ENCODE data around the gene PLK3. TPM values are rescaled to one million over a fixed set of nuclear protein-coding genes. Genes with fewer than 3 reads are reported as not detected.
A peak's percentile ranks its signal among the peaks of the same experiment; 100 is the strongest.

Gene PLK3
- total and polyA plus RNA-seq, 9 of the 15 experiments (the other 6 are each of a cell fraction or from before 2014, with no cell fraction given): 0.52 to 22.7 (median 11.0) TPM

GRCh38 chr1:44775078-44775929, 24.9 kb upstream of the PLK3 start, which contains the start of gene RPS8 (continued):
- peak; percentile 72 for TF ChIP-seq MXD1 (CRISPR knock-in tag; IDR thresholded peaks at IDR 0.05; ENCODE audit: borderline replicate concordance, poor library complexity, severe bottlenecking)
- peak; percentile 44; the same call in 1 of the 2 replicates for TF ChIP-seq EP300 (IDR thresholded peaks at IDR 0.05; ENCODE audit: low read length)
- peak; percentile 83 for TF ChIP-seq RNF2 (IDR thresholded peaks at IDR 0.05)
- TF ChIP-seq NFE2L1 (tag; IDR thresholded peaks at IDR 0.05; ENCODE audit: borderline replicate concordance, low read depth): no peak
- TF ChIP-seq GTF3C2 (IDR thresholded peaks at IDR 0.05; ENCODE audit: borderline replicate concordance, extremely low read depth, insufficient read length): no peak
- TF ChIP-seq TARDBP (IDR thresholded peaks at IDR 0.05): peak; percentile 84
- TF ChIP-seq ZNF282 (CRISPR knock-in tag; IDR thresholded peaks at IDR 0.05): no peak
- no peak; the same call in 1 of the 2 replicates for TF ChIP-seq RHOXF2B (CRISPR knock-in tag; conservative IDR thresholded peaks at IDR 0.05)
- no peak for TF ChIP-seq REST (IDR thresholded peaks at IDR 0.05; ENCODE audit: borderline replicate concordance)
- no peak; the same call in 1 of the 2 replicates for TF ChIP-seq REST (CRISPR knock-in tag; IDR thresholded peaks at IDR 0.05; ENCODE audit: low read depth)
- no peak for TF ChIP-seq HNRNPL (IDR thresholded peaks at IDR 0.05; ENCODE audit: low read depth, low read length)
- peak; percentile 28 for TF ChIP-seq MEIS2 (IDR thresholded peaks at IDR 0.05; ENCODE audit: partially characterized antibody)
- TF ChIP-seq FOSL1 (tag; conservative IDR thresholded peaks at IDR 0.05): peak; percentile 77
- TF ChIP-seq KAT2B (IDR thresholded peaks at IDR 0.05; ENCODE audit: low read depth, low read length): no peak
